GM21360 (cell line): ENCODE measurements around the gene NUAK2.

Experiments used
- ATAC-seq: cut with Tn5 transposase; IDR thresholded peaks from one replicate; pipeline ENCODE4 v1.9.1; 2021; ENCODE audit warnings: mild to moderate bottlenecking, moderate library complexity; ENCODE audit not compliant: unreplicated experiment

The NUAK2 gene

GRCh38 chr1:205259324-205259832 lies 62.2 kb downstream of the NUAK2 start:
- ATAC-seq: no peak

DNA sequence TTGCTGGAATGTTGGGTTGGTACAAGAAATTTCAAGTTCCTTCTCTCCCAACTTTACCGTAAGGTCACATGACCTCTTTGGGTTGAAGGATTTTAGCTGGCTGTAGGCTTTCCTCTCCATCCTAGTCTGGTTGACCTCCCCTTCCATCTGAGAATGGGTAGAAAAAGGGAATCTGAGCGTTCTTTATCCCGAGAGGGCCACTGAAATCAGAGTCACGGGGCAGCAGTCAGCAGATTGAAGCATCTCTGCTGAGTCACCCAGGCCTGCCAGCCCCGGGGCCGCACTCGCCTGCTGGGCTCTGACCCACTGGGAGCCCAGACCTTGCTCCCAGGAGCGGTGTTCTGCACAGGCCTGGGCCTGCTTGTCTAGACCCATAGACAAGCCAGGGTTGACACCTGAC lies 62.8 kb downstream of the NUAK2 start:
- ATAC-seq: no peak

- no peak for ATAC-seq
These were observed 63.3 kb downstream of the NUAK2 start for GRCh38 chr1:205258261-205258691.

DNA sequence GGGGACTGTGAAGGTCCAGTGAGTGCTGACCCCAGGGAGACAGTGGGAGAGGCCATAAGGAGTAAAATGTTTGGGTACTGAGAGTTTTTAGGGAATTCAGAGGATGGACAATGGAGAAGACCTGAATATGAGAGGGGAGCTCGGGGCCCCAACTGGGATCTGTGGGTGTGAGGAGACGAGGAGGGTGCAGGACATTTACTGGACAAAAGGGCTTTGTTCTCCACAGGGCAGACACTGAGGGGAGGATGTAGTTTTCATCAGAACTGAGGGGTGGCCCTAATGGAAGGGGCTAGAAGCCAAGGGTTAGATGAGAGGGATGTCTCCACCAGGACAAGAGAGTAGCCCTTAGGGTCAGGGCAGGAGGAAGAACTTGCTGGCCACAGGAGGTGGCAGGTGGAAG lies 63.8 kb downstream of the NUAK2 start:
- no peak for ATAC-seq

- no peak for ATAC-seq
These were observed 64.5 kb downstream of the NUAK2 start for GRCh38 chr1:205256951-205257625.

GRCh38 chr1:205255941-205256780 lies 65.4 kb downstream of the NUAK2 start:
- no peak for ATAC-seq
